ENCODE results near the gene GALNT7.

The GALNT7 gene

GRCh38 chr4:173233857-173234256 lies 65.2 kb downstream of the GALNT7 start:
- no peak for DNase-seq (ENCODE audit: low read depth)
- H3K4me3 ChIP-seq (ENCODE audit: low read depth, low read length), result no peak overlapping the region
- TF ChIP-seq MYC (IDR thresholded peaks at IDR 0.05; ENCODE audit: low read depth, low read length) (no peak), MAX (IDR thresholded peaks at IDR 0.05; ENCODE audit: low read depth, low read length) (no peak), POLR2A (IDR thresholded peaks at IDR 0.05; ENCODE audit: extremely low read depth, insufficient read length) (no peak)
- TF ChIP-seq, protein P1, sequence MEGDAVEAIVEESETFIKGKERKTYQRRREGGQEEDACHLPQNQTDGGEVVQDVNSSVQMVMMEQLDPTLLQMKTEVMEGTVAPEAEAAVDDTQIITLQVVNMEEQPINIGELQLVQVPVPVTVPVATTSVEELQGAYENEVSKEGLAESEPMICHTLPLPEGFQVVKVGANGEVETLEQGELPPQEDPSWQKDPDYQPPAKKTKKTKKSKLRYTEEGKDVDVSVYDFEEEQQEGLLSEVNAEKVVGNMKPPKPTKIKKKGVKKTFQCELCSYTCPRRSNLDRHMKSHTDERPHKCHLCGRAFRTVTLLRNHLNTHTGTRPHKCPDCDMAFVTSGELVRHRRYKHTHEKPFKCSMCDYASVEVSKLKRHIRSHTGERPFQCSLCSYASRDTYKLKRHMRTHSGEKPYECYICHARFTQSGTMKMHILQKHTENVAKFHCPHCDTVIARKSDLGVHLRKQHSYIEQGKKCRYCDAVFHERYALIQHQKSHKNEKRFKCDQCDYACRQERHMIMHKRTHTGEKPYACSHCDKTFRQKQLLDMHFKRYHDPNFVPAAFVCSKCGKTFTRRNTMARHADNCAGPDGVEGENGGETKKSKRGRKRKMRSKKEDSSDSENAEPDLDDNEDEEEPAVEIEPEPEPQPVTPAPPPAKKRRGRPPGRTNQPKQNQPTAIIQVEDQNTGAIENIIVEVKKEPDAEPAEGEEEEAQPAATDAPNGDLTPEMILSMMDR (IDR thresholded peaks at IDR 0.05; ENCODE audit: low read depth, low read length), result no peak

DNA sequence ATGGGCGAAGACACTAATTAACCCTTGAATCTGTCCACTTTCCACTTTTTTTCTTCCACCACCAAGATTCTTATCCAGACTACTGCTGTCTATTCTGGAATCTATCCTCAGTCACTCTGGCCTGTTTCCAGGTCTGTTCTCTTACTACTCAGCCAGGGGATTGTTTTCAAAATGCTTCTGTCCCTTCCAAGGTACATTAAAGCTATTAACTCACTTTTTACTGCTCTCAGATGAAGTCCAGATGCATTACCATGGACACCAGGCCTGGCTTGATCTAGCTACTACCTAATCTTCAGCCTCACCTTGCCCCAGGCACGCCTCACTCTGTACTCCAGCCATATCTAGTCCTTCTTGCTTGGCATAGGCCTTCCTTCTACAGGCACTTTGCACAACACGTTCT lies 66.4 kb downstream of the GALNT7 start:
- H3K4me3 ChIP-seq (ENCODE audit: low read depth, low read length), result no peak overlapping the region
- no peak for DNase-seq (ENCODE audit: low read depth)
- TF ChIP-seq, protein P1 (IDR thresholded peaks at IDR 0.05; ENCODE audit: low read depth, low read length), result no peak
- TF ChIP-seq POLR2A (IDR thresholded peaks at IDR 0.05; ENCODE audit: extremely low read depth, insufficient read length) (no peak), MYC (IDR thresholded peaks at IDR 0.05; ENCODE audit: low read depth, low read length) (no peak), MAX (IDR thresholded peaks at IDR 0.05; ENCODE audit: low read depth, low read length) (no peak)

GRCh38 chr4:173236301-173236700 lies 67.7 kb downstream of the GALNT7 start:
- no peak for DNase-seq (ENCODE audit: low read depth)
- TF ChIP-seq MYC (IDR thresholded peaks at IDR 0.05; ENCODE audit: low read depth, low read length) (no peak), POLR2A (IDR thresholded peaks at IDR 0.05; ENCODE audit: extremely low read depth, insufficient read length) (no peak), MAX (IDR thresholded peaks at IDR 0.05; ENCODE audit: low read depth, low read length) (no peak)
- TF ChIP-seq, protein P1 (IDR thresholded peaks at IDR 0.05; ENCODE audit: low read depth, low read length), result no peak
- H3K4me3 ChIP-seq (ENCODE audit: low read depth, low read length), result no peak overlapping the region

- DNase-seq (ENCODE audit: low read depth), result peak; percentile 68
- no peak overlapping the region for H3K4me3 ChIP-seq (ENCODE audit: low read depth, low read length)
- no peak for TF ChIP-seq MYC (IDR thresholded peaks at IDR 0.05; ENCODE audit: low read depth, low read length)
- TF ChIP-seq, protein P1 (IDR thresholded peaks at IDR 0.05; ENCODE audit: low read depth, low read length), result no peak
- no peak for TF ChIP-seq MAX (IDR thresholded peaks at IDR 0.05; ENCODE audit: low read depth, low read length)
- TF ChIP-seq POLR2A (IDR thresholded peaks at IDR 0.05; ENCODE audit: extremely low read depth, insufficient read length), result no peak
Observed at GRCh38 chr4:173237152-173237551, 68.5 kb downstream of the GALNT7 start.

DNA sequence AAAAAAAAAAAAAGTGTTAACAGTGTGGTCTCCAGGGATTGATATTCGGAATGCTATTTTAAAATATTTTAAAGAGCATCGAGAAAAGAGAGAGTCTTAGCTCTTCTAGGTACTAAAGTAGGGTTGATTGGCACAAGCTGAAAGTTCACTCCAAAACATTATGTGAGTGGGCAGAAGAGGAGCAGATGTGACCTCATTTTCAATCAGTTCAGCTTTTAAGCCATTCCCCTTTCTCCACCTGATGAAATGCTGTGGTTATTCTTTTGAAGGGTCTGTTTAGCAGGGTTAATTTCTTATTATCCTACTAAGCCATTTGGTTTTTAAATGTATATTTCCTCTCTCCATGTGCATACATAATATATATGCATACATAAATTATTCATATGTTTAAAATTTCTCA lies 69.2 kb downstream of the GALNT7 start:
- no peak for DNase-seq (ENCODE audit: low read depth)
- no peak overlapping the region for H3K4me3 ChIP-seq (ENCODE audit: low read depth, low read length)
- no peak for TF ChIP-seq MAX (IDR thresholded peaks at IDR 0.05; ENCODE audit: low read depth, low read length)
- TF ChIP-seq MYC (IDR thresholded peaks at IDR 0.05; ENCODE audit: low read depth, low read length), result no peak
- no peak for TF ChIP-seq POLR2A (IDR thresholded peaks at IDR 0.05; ENCODE audit: extremely low read depth, insufficient read length)
- TF ChIP-seq, protein P1 (IDR thresholded peaks at IDR 0.05; ENCODE audit: low read depth, low read length), result no peak

- no peak for DNase-seq (ENCODE audit: low read depth)
- TF ChIP-seq MAX (IDR thresholded peaks at IDR 0.05; ENCODE audit: low read depth, low read length) (no peak), POLR2A (IDR thresholded peaks at IDR 0.05; ENCODE audit: extremely low read depth, insufficient read length) (no peak), MYC (IDR thresholded peaks at IDR 0.05; ENCODE audit: low read depth, low read length) (no peak)
- TF ChIP-seq, protein P1 (IDR thresholded peaks at IDR 0.05; ENCODE audit: low read depth, low read length), result no peak
- no peak overlapping the region for H3K4me3 ChIP-seq (ENCODE audit: low read depth, low read length)
Observed at GRCh38 chr4:173240696-173241095, 72.1 kb downstream of the GALNT7 start.
